PC-9 (cell line): ENCODE data around the gene OBSCN. TPM values are rescaled to one million over a fixed set of nuclear protein-coding genes. Genes with fewer than 3 reads are reported as not detected.

Experiments
- BruUV-seq: library from RNA; stranded (reverse); fragments of 400-500 nt; replicated peaks from 2 replicates; lab custom pipeline; 2021; lab: Mats Ljungman, UMichigan
- CTCF ChIA-PET: fragments of 300-600 bp; sonication (Branson Sonifier 250); formaldehyde crosslinking; loops from one replicate; lab custom pipeline; 2022; ENCODE audit warnings: antibody characterized with exemption; lab: Charles Lee
- POLR2A ChIA-PET: fragments of 300-600 bp; sonication (Branson Sonifier 250); formaldehyde crosslinking; loops from one replicate; lab custom pipeline; 2022; ENCODE audit warnings: antibody characterized with exemption; ENCODE audit not compliant: unreplicated experiment; lab: Charles Lee
- DNase-seq, 2 experiments: peaks; one replicate each; pipeline versions ENCODE4 v3.0.0 to v3.0.0-alpha.2; 2015 to 2022; ENCODE audit warnings: mixed read lengths in 1 of 2
- H2AFZ ChIP-seq: fragments of 200-600 bp; sonication (generic); 2 replicates; pipeline ENCODE4 v1.8.1; 2017; ENCODE audit warnings: antibody characterized with exemption
- H3F3A ChIP-seq: fragments of 200-600 bp; sonication (generic); 2 replicates; pipeline ENCODE4 v1.8.1; 2017; ENCODE audit warnings: antibody characterized with exemption, mild to moderate bottlenecking, low read depth; ENCODE audit not compliant: insufficient read depth
- H3K27ac ChIP-seq: fragments of 200-600 bp; sonication (generic); 2 replicates; pipeline ENCODE4 v1.6.1; 2016; ENCODE audit warnings: mixed run types
- H3K27me3 ChIP-seq: fragments of 200-600 bp; sonication (generic); 2 replicates; pipeline ENCODE4 v1.6.1; 2016; ENCODE audit warnings: low read depth, mixed run types; ENCODE audit not compliant: insufficient read depth
- H3K36me3 ChIP-seq: fragments of 200-600 bp; sonication (generic); 2 replicates; pipeline ENCODE4 v1.6.1; 2016; ENCODE audit warnings: low read depth, mixed run types
- H3K4me1 ChIP-seq: fragments of 200-600 bp; sonication (generic); replicated peaks from 2 replicates; pipeline ENCODE4 v1.6.1; 2016; ENCODE audit warnings: mixed run types; ENCODE audit not compliant: insufficient read depth
- H3K4me2 ChIP-seq: fragments of 200-600 bp; sonication (generic); 2 replicates; pipeline ENCODE4 v1.6.1; 2017; ENCODE audit warnings: mixed run types
- H3K4me3 ChIP-seq: fragments of 200-600 bp; sonication (generic); 2 replicates; pipeline ENCODE4 v1.6.1; 2016; ENCODE audit warnings: mixed run types
- H3K79me2 ChIP-seq: fragments of 200-600 bp; sonication (generic); 2 replicates; pipeline ENCODE4 v1.6.1; 2017; ENCODE audit warnings: low read depth, mixed run types
- H3K9me2 ChIP-seq: fragments of 200-600 bp; sonication (generic); 2 replicates; pipeline ENCODE4 v1.8.1; 2017; ENCODE audit warnings: mild to moderate bottlenecking; ENCODE audit not compliant: insufficient read depth
- H3K9me3 ChIP-seq: fragments of 200-600 bp; sonication (generic); 2 replicates; pipeline ENCODE4 v1.8.1; 2016; ENCODE audit warnings: low read depth; ENCODE audit not compliant: insufficient read depth
- H4K20me1 ChIP-seq: fragments of 200-600 bp; sonication (generic); 2 replicates; pipeline ENCODE4 v1.8.1; 2017; ENCODE audit not compliant: insufficient read depth
- EZH2 ChIP-seq: fragments of 200-600 bp; sonication (generic); IDR thresholded peaks from 2 replicates; pipeline ENCODE4 v1.8.0; 2017; ENCODE audit warnings: antibody characterized with exemption, low read depth
- intact Hi-C: fragments of 100-400 bp; cut with micrococcal nuclease; formaldehyde crosslinking; loops from one replicate; pipeline ENCODE4 v1.10.0; 2022; ENCODE audit not compliant: unreplicated experiment
- total RNA-seq: library from RNA; stranded (reverse); gene quantifications from 2 replicates; pipeline ENCODE4 v1.2.3, GENCODE V29; 2021
- TF ChIP-seq, protein P1 (sequence below): fragments of 200-600 bp; sonication (generic); conservative IDR thresholded peaks from 2 replicates; pipeline ENCODE4 v1.6.1; 2017; ENCODE audit warnings: mixed run types, antibody characterized with exemption, mild to moderate bottlenecking, moderate library complexity

Gene OBSCN
- total RNA-seq, 1 experiment from 2014 or later, result 62.9 TPM

DNA sequence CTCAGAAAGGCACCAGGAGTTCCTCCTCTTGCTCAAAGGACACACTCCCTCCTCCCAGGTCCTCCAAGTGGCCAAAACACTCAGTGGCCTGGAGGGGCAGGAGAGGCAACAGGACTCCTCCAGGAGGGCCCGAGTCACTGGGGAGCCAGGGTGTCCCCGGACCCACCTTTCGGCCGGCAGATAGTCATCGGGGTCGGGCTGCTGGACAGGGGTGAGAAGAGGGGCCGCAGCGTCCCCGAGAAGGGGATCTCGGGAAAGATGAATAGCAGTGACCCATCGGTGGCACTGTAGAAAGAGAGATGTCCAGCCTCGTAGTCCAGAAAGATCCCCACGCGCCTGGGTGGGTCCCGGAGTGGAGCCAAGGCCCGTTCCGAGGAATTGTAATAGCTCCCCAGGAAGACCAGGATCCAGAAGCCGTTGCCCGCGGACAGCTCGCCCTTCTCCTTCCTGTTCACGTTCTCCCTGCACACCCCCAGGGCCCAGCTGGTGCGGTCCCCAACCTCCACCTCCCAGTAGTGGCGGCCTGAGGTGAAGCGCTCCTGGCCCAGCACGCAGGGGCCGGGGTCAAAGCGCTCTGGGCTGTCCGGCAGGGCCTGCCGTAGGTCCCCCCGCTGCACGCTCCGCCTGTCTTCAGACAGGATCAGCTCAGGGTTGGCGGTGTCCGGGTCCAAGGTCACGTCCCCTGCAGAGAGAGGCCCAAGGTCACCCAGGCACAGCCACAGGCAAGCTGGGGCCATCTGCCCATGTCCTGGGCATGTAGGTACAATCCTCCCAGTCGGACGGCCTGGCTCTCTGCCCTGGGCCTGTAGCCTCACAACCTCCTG lies 186.9 kb downstream of the OBSCN start:
- Histone ChIP-seq H4K20me1 (peaks cover 19% of the 10 kb centered on the region), H3K4me2 (no peak overlapping the region), H2AFZ (no peak overlapping the region), H3K9me3 (no peaks in the 10 kb centered on the region), H3K27me3 (no peaks in the 10 kb centered on the region), H3K4me1 (peaks cover 20% of the 10 kb centered on the region), H3F3A (peaks cover 35% of the 10 kb centered on the region), H3K27ac (no peak overlapping the region), H3K9me2 (no peaks in the 10 kb centered on the region), H3K36me3 (peaks cover 15% of the 10 kb centered on the region; the same call in 1 of the 2 replicates), H3K4me3 (no peak overlapping the region), H3K79me2 (0 out of 2 replicates have a peak, but pooled peaks cover 7% of the 10 kb centered on the region)
- no TSS peak for BruUV-seq
- ChIA-PET CTCF (interaction anchor here (0.6 kb wide), 1 partner anchor 10 kb away, joined by 3 read pairs; no protein-coding TSS in a partner anchor), POLR2A (no interaction called here)
- DNase-seq, result no peak
- TF ChIP-seq, protein P1, sequence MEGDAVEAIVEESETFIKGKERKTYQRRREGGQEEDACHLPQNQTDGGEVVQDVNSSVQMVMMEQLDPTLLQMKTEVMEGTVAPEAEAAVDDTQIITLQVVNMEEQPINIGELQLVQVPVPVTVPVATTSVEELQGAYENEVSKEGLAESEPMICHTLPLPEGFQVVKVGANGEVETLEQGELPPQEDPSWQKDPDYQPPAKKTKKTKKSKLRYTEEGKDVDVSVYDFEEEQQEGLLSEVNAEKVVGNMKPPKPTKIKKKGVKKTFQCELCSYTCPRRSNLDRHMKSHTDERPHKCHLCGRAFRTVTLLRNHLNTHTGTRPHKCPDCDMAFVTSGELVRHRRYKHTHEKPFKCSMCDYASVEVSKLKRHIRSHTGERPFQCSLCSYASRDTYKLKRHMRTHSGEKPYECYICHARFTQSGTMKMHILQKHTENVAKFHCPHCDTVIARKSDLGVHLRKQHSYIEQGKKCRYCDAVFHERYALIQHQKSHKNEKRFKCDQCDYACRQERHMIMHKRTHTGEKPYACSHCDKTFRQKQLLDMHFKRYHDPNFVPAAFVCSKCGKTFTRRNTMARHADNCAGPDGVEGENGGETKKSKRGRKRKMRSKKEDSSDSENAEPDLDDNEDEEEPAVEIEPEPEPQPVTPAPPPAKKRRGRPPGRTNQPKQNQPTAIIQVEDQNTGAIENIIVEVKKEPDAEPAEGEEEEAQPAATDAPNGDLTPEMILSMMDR, result no peak
- no peak for TF ChIP-seq EZH2
- intact Hi-C loops, result loop anchor here (5.0 kb wide), 1 partner anchor 262 kb away; no protein-coding TSS in a partner anchor

DNA sequence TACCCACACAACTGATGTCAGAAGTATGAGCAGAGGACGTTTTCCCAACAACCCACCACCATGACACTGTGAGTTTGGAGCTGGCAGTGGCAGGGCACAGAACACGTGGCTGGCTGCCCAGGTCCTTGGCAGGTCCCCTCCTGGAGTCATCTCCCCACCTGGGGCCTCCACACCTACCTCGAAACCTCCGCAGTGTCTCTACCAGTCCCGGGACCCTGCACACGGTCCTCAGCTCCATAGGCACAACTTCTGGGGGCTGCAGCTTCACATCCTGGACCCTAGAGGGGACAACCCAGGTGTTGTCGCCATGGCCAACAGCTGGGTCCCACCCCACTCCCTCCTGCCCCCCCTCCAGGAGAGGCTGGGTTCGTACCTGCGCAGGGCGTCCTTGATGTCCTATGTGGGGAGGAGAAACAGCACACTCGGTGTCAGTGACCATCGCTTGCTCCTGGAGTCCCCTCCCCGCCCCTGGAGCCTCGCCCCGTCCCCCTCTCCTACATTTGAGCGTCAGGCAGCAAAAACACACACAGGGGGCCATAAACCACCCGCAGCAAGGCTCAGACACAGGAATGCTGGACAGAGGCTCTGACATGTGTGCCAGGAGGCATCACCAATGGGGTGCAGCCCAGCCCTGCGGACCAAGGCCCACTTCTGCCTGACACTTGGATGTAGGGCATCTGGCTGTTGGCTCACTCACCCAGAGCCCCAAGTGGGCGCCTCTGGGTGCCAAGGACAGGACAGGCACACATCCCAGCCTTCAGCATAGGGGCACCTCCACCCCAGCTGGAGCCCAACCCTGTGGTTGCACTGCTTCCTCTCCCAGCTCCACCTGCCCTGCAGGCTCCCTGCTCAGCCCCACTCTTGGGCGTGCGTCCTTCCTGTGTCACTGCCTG lies 189.2 kb downstream of the OBSCN start:
- H3K79me2 ChIP-seq, result peaks cover 29% of the 10 kb centered on the region
- H3K9me2 ChIP-seq, result no peaks in the 10 kb centered on the region
- no TSS peak for BruUV-seq
- no peak overlapping the region for H2AFZ ChIP-seq
- no peak overlapping the region for H3K27ac ChIP-seq
- H3K4me2 ChIP-seq, result no peak overlapping the region
- intact Hi-C loops, result no loop called here
- H3F3A ChIP-seq, result peaks cover 34% of the 10 kb centered on the region
- DNase-seq, result no peak
- H4K20me1 ChIP-seq, result peaks cover 40% of the 10 kb centered on the region
- no peak overlapping the region for H3K4me3 ChIP-seq
- no peaks in the 10 kb centered on the region for H3K27me3 ChIP-seq
- no peaks in the 10 kb centered on the region for H3K9me3 ChIP-seq
- ChIA-PET POLR2A (no interaction called here), CTCF (no interaction called here)
- peaks cover 15% of the 10 kb centered on the region; the same call in 1 of the 2 replicates for H3K36me3 ChIP-seq
- TF ChIP-seq, protein P1, result no peak
- TF ChIP-seq EZH2, result no peak
- H3K4me1 ChIP-seq, result peaks cover 19% of the 10 kb centered on the region

DNA sequence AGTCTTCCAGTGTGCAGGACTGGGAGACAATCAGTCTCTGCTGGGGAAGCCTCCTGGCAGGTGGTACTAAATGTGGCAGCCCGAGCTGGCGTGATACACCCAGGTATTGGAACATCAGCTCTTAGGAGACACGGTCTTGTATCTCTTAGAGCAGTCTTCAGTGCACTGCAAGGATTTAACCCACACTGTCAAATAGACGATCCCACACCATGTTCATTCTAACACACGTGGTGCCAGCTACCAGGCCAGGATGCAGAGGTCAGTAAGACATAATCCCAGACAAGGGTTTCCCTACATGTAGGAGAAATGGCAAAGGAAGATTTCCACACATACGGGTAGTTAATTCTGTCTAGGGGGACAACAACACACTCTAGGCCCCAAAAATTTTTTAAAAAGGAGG lies 190.1 kb downstream of the OBSCN start:
- Histone ChIP-seq H3K9me3 (no peaks in the 10 kb centered on the region), H3K4me1 (peaks cover 11% of the 10 kb centered on the region), H3K9me2 (no peaks in the 10 kb centered on the region), H2AFZ (no peak overlapping the region), H3K4me3 (no peak overlapping the region), H3K36me3 (peaks cover 18% of the 10 kb centered on the region; the same call in 1 of the 2 replicates), H3K4me2 (no peak overlapping the region), H3K27ac (no peak overlapping the region), H4K20me1 (peaks cover 49% of the 10 kb centered on the region), H3K79me2 (peaks cover 38% of the 10 kb centered on the region), H3K27me3 (no peaks in the 10 kb centered on the region), H3F3A (peaks cover 24% of the 10 kb centered on the region)
- TF ChIP-seq, protein P1, result no peak
- no peak for TF ChIP-seq EZH2
- POLR2A ChIA-PET, result no interaction called here
- CTCF ChIA-PET, result no interaction called here
- BruUV-seq, result TSS peak; percentile 1
- intact Hi-C loops, result no loop called here
- DNase-seq, result no peak
